ENCODE measurements around the gene PMPCA.

The PMPCA gene

DNA sequence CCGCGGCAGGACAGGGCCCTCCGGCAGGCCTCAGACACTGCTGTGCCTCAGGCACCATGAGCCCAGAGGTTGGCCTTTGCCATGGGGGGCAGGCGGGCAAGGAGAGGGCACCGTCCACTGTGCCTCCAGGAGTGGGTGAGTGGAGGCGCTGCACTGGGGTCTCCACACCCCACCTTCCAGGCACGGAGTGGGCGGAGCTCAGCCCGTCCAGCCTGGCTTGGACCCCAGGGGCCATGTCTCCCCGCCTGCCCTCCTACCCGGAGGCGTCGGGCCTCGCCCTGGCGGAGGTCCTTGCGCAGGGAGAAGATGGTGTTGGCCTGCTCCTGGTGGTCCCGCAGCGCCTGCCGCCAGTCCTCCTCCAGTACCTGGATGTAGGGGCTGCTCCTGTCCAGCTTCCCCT is 40.4 kb upstream of the PMPCA start:
- no peak for DNase-seq (ENCODE audit: low read depth)
- TF ChIP-seq, protein P1, sequence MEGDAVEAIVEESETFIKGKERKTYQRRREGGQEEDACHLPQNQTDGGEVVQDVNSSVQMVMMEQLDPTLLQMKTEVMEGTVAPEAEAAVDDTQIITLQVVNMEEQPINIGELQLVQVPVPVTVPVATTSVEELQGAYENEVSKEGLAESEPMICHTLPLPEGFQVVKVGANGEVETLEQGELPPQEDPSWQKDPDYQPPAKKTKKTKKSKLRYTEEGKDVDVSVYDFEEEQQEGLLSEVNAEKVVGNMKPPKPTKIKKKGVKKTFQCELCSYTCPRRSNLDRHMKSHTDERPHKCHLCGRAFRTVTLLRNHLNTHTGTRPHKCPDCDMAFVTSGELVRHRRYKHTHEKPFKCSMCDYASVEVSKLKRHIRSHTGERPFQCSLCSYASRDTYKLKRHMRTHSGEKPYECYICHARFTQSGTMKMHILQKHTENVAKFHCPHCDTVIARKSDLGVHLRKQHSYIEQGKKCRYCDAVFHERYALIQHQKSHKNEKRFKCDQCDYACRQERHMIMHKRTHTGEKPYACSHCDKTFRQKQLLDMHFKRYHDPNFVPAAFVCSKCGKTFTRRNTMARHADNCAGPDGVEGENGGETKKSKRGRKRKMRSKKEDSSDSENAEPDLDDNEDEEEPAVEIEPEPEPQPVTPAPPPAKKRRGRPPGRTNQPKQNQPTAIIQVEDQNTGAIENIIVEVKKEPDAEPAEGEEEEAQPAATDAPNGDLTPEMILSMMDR (IDR thresholded peaks at IDR 0.05; ENCODE audit: insufficient read depth, low read depth, low read length, missing control alignments) = no peak
- no peak overlapping the region for H3K4me3 ChIP-seq (ENCODE audit: low read depth, low read length)

GRCh38 chr9:136370687-136371532 is 39.5 kb upstream of the PMPCA start:
- TF ChIP-seq, protein P1 (IDR thresholded peaks at IDR 0.05; ENCODE audit: insufficient read depth, low read depth, low read length, missing control alignments) = no peak
- no peak for DNase-seq (ENCODE audit: low read depth)
- H3K4me3 ChIP-seq (ENCODE audit: low read depth, low read length) = no peak overlapping the region

DNA sequence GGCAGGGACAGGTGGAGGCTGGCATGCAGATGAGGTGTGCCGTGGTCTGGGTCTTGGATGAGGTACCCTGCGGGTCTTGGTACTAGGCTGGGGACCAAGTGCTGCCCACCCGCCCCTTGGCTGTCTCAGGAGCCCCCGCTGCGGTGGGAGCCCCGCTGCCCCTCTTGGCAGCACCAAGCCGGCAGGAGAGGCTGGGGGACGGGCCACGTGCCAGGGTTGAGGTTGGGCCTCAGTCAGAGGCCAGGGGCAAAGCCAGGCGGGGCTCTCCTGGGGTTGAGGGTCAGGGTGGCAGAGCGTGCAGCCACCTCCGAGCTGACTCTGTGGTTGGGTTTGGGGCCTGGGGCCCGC is 39.0 kb upstream of the PMPCA start:
- TF ChIP-seq, protein P1 (IDR thresholded peaks at IDR 0.05; ENCODE audit: insufficient read depth, low read depth, low read length, missing control alignments) = no peak
- H3K4me3 ChIP-seq (ENCODE audit: low read depth, low read length) = no peak overlapping the region
- DNase-seq (ENCODE audit: low read depth) = no peak

- TF ChIP-seq, protein P1 (IDR thresholded peaks at IDR 0.05; ENCODE audit: insufficient read depth, low read depth, low read length, missing control alignments) = no peak
- no peak for DNase-seq (ENCODE audit: low read depth)
- H3K4me3 ChIP-seq (ENCODE audit: low read depth, low read length) = no peak overlapping the region
These were observed 38.5 kb upstream of the PMPCA start for GRCh38 chr9:136372006-136372405.

DNA sequence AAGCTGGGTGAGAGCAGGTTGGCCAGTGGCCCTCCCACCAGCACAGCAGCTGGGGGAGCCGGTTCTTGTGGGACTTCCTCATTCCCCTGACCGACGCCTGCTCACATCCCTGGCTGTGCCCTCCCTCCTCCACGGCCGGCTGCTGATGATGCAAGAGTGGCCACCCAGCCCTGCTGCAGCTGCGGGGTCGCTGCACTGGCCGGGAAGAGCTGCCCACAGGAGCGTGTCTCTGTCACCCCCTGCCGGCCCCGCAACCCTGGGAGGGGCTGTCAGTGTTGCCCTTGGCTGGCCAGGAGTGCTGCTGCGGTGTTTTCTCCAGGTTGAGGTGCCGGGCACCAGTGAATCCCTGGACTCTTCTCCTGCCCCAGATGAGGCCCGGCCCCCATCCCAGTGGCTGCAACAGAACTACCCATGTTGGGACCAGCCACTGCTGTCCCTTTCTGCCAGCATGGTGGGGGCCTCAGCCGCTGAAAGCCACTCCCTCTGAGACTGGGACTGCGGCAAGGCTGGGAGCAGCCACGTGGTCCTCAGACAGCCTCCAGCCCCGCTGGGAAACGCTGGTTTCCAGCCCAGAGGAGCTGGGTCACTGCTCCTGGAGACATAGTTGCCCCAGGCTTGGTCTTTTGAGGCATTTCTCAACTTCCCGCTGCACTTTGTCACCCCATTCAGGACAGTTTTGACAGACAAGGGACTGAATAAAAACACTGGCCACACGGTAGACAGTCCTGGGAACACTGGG is 37.7 kb upstream of the PMPCA start:
- peak overlapping the region; percentile 44 for H3K4me3 ChIP-seq (ENCODE audit: low read depth, low read length)
- DNase-seq (ENCODE audit: low read depth) = no peak
- TF ChIP-seq, protein P1 (IDR thresholded peaks at IDR 0.05; ENCODE audit: insufficient read depth, low read depth, low read length, missing control alignments) = no peak

GRCh38 chr9:136373300-136374182 is 36.9 kb upstream of the PMPCA start, which contains the start of gene CARD9:
Gene CARD9, minus strand, starts transcription at chr9:136373669. Its CDS starts 1,591 bp downstream, at chr9:136372078.
- DNase-seq (ENCODE audit: low read depth) = no peak
- TF ChIP-seq, protein P1 (IDR thresholded peaks at IDR 0.05; ENCODE audit: insufficient read depth, low read depth, low read length, missing control alignments) = no peak
- H3K4me3 ChIP-seq (ENCODE audit: low read depth, low read length) = peak within 1 kb of the TSS; percentile 44
